WTC11 (cell line): ENCODE measurements around the gene PDE4B. TPM values are rescaled to one million over a fixed set of nuclear protein-coding genes. Genes with fewer than 3 reads are reported as not detected.

Experiments
- ATAC-seq: fragments of 200-7000 bp; cut with Tn5 transposase; 2 replicates; pipeline ENCODE4 v1.10.0; 2021; ENCODE audit warnings: mild to moderate bottlenecking, moderate library complexity
- CTCF ChIA-PET: fragments of 300-600 bp; sonication (Branson Sonifier 250); formaldehyde crosslinking; loops from one replicate; lab custom pipeline; 2021; ENCODE audit warnings: antibody characterized with exemption; lab: Charles Lee
- POLR2A ChIA-PET: fragments of 350-600 bp; sonication (Branson Sonifier 250); formaldehyde crosslinking; loops from one replicate; lab custom pipeline; 2021; ENCODE audit warnings: antibody characterized with exemption; lab: Charles Lee
- DNase-seq: peaks from one replicate; pipeline ENCODE4 v3.0.0; 2021; ENCODE audit warnings: low spot score
- H3K27ac Mint-ChIP-seq: 2 replicates; pipeline ENCODE4 v1.8.0; 2021; ENCODE audit warnings: mixed read lengths
- H3K27me3 Mint-ChIP-seq: 2 replicates; pipeline ENCODE4 v1.8.0; 2021; ENCODE audit warnings: low read depth, mild to moderate bottlenecking, moderate library complexity, mixed read lengths
- H3K36me3 Mint-ChIP-seq: 2 replicates; pipeline ENCODE4 v1.8.0; 2021; ENCODE audit warnings: mixed read lengths
- H3K4me1 Mint-ChIP-seq: 2 replicates; pipeline ENCODE4 v1.8.0; 2022; ENCODE audit warnings: mixed read lengths
- H3K4me3 Mint-ChIP-seq: 2 replicates; pipeline ENCODE4 v1.8.0; 2021; ENCODE audit warnings: mild to moderate bottlenecking, moderate library complexity, mixed read lengths
- H3K9me3 Mint-ChIP-seq: 2 replicates; pipeline ENCODE4 v1.8.0; 2021; ENCODE audit warnings: mixed read lengths
- CREB1 ChIP-seq: sonication (generic); formaldehyde crosslinking; IDR thresholded peaks from 2 replicates; pipeline ENCODE4 v1.8.0; 2023; ENCODE audit warnings: mild to moderate bottlenecking, missing genetic modification reagents
- FOXK1 ChIP-seq: sonication (generic); formaldehyde crosslinking; IDR thresholded peaks from 2 replicates; pipeline ENCODE4 v1.8.0; 2022; ENCODE audit warnings: mild to moderate bottlenecking, moderate library complexity, missing genetic modification reagents
- GABPB1 ChIP-seq: sonication (generic); formaldehyde crosslinking; IDR thresholded peaks from 2 replicates; pipeline ENCODE4 v1.8.1; 2023; ENCODE audit warnings: mild to moderate bottlenecking, missing genetic modification reagents
- GRHL2 ChIP-seq: fragments of 250-450 bp; sonication (Bioruptor Pico); IDR thresholded peaks from 2 replicates; pipeline ENCODE4 v1.8.0; 2022; ENCODE audit warnings: mild to moderate bottlenecking, moderate library complexity; ENCODE audit not compliant: insufficient replicate concordance, severe bottlenecking
- MXD4 ChIP-seq: fragments of 250-450 bp; sonication (Bioruptor Pico); IDR thresholded peaks from 2 replicates; pipeline ENCODE4 v1.8.0; 2021; ENCODE audit warnings: mild to moderate bottlenecking, moderate library complexity, borderline replicate concordance
- MYBL2 ChIP-seq: sonication (generic); formaldehyde crosslinking; IDR thresholded peaks from 2 replicates; pipeline ENCODE4 v1.8.1; 2023; ENCODE audit warnings: mild to moderate bottlenecking, moderate library complexity, missing genetic modification reagents
- NFATC4 ChIP-seq: fragments of 250-450 bp; sonication (Bioruptor Pico); IDR thresholded peaks from 2 replicates; pipeline ENCODE4 v1.9.0; 2021; ENCODE audit warnings: mild to moderate bottlenecking
- OVOL2 ChIP-seq: fragments of 250-450 bp; sonication (Bioruptor Pico); IDR thresholded peaks from 2 replicates; pipeline ENCODE4 v1.9.0; 2021; ENCODE audit warnings: mild to moderate bottlenecking, borderline replicate concordance
- RELA ChIP-seq: sonication (generic); formaldehyde crosslinking; IDR thresholded peaks from 2 replicates; pipeline ENCODE4 v1.8.1; 2022; ENCODE audit warnings: missing genetic modification reagents, mild to moderate bottlenecking, borderline replicate concordance
- TEAD4 ChIP-seq: sonication (generic); formaldehyde crosslinking; IDR thresholded peaks from 2 replicates; pipeline ENCODE4 v1.8.0; 2022; ENCODE audit warnings: mild to moderate bottlenecking, missing genetic modification reagents
- total RNA-seq: library from RNA; stranded (reverse); gene quantifications from 3 replicates; pipeline ENCODE4 v1.2.3, GENCODE V29; 2021
- TF ChIP-seq, protein P1 (sequence below): sonication (generic); formaldehyde crosslinking; IDR thresholded peaks from 2 replicates; pipeline ENCODE4 v1.8.0; 2022; ENCODE audit warnings: missing genetic modification reagents
- TF ChIP-seq, protein P2 (sequence below): sonication (generic); formaldehyde crosslinking; conservative IDR thresholded peaks from 2 replicates; pipeline ENCODE4 v1.8.1; 2022; ENCODE audit warnings: mild to moderate bottlenecking, missing genetic modification reagents
- TF ChIP-seq, protein P3 (sequence below): sonication (generic); formaldehyde crosslinking; IDR thresholded peaks from 2 replicates; pipeline ENCODE4 v1.8.1; 2022; ENCODE audit warnings: low read depth, missing genetic modification reagents, borderline replicate concordance
- TF ChIP-seq, protein P4 (sequence below): sonication (generic); formaldehyde crosslinking; IDR thresholded peaks from 2 replicates; pipeline ENCODE4 v1.8.1; 2023; ENCODE audit warnings: mild to moderate bottlenecking, missing genetic modification reagents
- TF ChIP-seq, protein P5 (sequence below): fragments of 250-450 bp; sonication (Bioruptor Pico); IDR thresholded peaks from 2 replicates; pipeline ENCODE4 v1.9.0; 2021; ENCODE audit warnings: mild to moderate bottlenecking
- TF ChIP-seq, protein P6 (sequence below): sonication (generic); formaldehyde crosslinking; IDR thresholded peaks from 2 replicates; pipeline ENCODE4 v1.8.0; 2023; ENCODE audit warnings: missing genetic modification reagents

Gene PDE4B
- total RNA-seq, 1 experiment from 2014 or later: 8.0 TPM

DNA sequence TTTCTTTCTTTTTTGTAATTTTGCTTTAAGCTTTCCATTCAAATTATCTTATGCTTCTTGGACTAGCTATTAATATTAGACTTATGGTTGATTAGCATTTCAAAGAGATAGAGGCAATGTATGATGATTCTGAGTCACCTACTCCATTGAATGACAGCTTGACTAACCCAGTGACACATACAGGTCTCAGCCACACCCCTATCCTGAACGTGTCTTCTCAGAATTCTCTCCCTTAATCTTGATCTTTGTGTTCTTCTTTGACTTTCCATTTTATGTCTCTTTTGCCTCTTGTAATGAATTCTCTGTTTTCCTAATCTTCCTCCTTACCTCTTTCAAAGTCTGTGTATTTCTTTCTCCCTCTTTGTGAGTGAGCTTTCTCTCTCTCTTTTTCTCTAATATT lies 241.1 kb downstream of the PDE4B start (continued):
- TF ChIP-seq, protein P1, sequence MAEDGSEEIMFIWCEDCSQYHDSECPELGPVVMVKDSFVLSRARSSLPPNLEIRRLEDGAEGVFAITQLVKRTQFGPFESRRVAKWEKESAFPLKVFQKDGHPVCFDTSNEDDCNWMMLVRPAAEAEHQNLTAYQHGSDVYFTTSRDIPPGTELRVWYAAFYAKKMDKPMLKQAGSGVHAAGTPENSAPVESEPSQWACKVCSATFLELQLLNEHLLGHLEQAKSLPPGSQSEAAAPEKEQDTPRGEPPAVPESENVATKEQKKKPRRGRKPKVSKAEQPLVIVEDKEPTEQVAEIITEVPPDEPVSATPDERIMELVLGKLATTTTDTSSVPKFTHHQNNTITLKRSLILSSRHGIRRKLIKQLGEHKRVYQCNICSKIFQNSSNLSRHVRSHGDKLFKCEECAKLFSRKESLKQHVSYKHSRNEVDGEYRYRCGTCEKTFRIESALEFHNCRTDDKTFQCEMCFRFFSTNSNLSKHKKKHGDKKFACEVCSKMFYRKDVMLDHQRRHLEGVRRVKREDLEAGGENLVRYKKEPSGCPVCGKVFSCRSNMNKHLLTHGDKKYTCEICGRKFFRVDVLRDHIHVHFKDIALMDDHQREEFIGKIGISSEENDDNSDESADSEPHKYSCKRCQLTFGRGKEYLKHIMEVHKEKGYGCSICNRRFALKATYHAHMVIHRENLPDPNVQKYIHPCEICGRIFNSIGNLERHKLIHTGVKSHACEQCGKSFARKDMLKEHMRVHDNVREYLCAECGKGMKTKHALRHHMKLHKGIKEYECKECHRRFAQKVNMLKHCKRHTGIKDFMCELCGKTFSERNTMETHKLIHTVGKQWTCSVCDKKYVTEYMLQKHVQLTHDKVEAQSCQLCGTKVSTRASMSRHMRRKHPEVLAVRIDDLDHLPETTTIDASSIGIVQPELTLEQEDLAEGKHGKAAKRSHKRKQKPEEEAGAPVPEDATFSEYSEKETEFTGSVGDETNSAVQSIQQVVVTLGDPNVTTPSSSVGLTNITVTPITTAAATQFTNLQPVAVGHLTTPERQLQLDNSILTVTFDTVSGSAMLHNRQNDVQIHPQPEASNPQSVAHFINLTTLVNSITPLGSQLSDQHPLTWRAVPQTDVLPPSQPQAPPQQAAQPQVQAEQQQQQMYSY (CRISPR knock-in tag): no peak
- TF ChIP-seq, protein P2, sequence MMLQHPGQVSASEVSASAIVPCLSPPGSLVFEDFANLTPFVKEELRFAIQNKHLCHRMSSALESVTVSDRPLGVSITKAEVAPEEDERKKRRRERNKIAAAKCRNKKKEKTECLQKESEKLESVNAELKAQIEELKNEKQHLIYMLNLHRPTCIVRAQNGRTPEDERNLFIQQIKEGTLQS (CRISPR knock-in tag): no peak
- TF ChIP-seq, protein P3, sequence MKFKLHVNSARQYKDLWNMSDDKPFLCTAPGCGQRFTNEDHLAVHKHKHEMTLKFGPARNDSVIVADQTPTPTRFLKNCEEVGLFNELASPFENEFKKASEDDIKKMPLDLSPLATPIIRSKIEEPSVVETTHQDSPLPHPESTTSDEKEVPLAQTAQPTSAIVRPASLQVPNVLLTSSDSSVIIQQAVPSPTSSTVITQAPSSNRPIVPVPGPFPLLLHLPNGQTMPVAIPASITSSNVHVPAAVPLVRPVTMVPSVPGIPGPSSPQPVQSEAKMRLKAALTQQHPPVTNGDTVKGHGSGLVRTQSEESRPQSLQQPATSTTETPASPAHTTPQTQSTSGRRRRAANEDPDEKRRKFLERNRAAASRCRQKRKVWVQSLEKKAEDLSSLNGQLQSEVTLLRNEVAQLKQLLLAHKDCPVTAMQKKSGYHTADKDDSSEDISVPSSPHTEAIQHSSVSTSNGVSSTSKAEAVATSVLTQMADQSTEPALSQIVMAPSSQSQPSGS (CRISPR knock-in tag): no peak
- no peak for TF ChIP-seq MYBL2

DNA sequence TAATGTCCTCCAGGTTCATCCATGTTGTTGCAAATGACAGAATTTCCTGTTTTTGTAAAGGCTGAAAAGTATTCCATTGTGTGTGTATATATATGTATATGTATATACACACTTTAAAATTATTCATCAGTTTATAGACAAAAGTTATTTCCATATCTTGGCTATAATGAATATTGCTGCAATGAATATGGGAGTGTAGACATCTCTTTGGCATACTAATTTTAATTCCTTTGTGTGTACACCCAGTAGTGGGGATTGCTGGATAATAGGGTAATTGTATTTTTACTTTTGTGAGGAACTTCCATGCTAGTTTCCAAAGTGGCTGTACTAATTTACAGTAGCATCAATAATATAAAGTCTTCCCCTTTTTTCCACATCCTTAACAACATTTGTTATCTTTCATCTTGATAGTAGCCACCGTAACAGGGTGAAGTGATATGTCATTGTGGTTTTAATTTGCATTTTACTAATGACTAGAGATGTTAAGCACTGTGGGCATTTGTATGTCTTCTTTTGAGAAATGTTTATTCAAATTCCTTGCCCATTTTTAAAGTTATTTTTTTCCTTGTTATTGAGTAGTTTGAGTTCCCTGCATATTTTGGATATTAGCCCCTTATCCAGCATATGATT lies 243.0 kb downstream of the PDE4B start:
- Mint-ChIP-seq H3K4me3 (no peak overlapping the region), H3K4me1 (peaks cover 13% of the 10 kb centered on the region), H3K27ac (no peak overlapping the region), H3K36me3 (no peaks in the 10 kb centered on the region)
- POLR2A ChIA-PET: no interaction called here
- ATAC-seq (no peak), DNase-seq (no peak)
- CTCF ChIA-PET: no interaction called here
- TF ChIP-seq, protein P4, sequence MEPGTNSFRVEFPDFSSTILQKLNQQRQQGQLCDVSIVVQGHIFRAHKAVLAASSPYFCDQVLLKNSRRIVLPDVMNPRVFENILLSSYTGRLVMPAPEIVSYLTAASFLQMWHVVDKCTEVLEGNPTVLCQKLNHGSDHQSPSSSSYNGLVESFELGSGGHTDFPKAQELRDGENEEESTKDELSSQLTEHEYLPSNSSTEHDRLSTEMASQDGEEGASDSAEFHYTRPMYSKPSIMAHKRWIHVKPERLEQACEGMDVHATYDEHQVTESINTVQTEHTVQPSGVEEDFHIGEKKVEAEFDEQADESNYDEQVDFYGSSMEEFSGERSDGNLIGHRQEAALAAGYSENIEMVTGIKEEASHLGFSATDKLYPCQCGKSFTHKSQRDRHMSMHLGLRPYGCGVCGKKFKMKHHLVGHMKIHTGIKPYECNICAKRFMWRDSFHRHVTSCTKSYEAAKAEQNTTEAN (CRISPR knock-in tag): no peak
- TF ChIP-seq CREB1 (CRISPR knock-in tag) (no peak), MXD4 (CRISPR knock-in tag) (no peak), TEAD4 (CRISPR knock-in tag) (no peak), GRHL2 (no peak), OVOL2 (no peak), FOXK1 (CRISPR knock-in tag) (no peak), GABPB1 (CRISPR knock-in tag) (no peak), RELA (CRISPR knock-in tag) (no peak), NFATC4 (no peak)
- TF ChIP-seq, protein P5, sequence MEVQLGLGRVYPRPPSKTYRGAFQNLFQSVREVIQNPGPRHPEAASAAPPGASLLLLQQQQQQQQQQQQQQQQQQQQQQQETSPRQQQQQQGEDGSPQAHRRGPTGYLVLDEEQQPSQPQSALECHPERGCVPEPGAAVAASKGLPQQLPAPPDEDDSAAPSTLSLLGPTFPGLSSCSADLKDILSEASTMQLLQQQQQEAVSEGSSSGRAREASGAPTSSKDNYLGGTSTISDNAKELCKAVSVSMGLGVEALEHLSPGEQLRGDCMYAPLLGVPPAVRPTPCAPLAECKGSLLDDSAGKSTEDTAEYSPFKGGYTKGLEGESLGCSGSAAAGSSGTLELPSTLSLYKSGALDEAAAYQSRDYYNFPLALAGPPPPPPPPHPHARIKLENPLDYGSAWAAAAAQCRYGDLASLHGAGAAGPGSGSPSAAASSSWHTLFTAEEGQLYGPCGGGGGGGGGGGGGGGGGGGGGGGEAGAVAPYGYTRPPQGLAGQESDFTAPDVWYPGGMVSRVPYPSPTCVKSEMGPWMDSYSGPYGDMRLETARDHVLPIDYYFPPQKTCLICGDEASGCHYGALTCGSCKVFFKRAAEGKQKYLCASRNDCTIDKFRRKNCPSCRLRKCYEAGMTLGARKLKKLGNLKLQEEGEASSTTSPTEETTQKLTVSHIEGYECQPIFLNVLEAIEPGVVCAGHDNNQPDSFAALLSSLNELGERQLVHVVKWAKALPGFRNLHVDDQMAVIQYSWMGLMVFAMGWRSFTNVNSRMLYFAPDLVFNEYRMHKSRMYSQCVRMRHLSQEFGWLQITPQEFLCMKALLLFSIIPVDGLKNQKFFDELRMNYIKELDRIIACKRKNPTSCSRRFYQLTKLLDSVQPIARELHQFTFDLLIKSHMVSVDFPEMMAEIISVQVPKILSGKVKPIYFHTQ (CRISPR knock-in tag): no peak
- TF ChIP-seq, protein P6, sequence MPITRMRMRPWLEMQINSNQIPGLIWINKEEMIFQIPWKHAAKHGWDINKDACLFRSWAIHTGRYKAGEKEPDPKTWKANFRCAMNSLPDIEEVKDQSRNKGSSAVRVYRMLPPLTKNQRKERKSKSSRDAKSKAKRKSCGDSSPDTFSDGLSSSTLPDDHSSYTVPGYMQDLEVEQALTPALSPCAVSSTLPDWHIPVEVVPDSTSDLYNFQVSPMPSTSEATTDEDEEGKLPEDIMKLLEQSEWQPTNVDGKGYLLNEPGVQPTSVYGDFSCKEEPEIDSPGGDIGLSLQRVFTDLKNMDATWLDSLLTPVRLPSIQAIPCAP (CRISPR knock-in tag): no peak
- TF ChIP-seq, protein P3 (CRISPR knock-in tag): no peak
- TF ChIP-seq, all 79 proteins: peak for 0
- peaks cover under 1% of the 10 kb centered on the region; the same call in 1 of the 2 replicates for H3K9me3 Mint-ChIP-seq
- 0 out of 2 replicates have a peak, but pooled peaks cover 2% of the 10 kb centered on the region for H3K27me3 Mint-ChIP-seq
